ENCODE measurements around the gene TMEM115.
A peak's percentile ranks its signal among the peaks of the same experiment; 100 is the strongest.

The TMEM115 gene

DNA sequence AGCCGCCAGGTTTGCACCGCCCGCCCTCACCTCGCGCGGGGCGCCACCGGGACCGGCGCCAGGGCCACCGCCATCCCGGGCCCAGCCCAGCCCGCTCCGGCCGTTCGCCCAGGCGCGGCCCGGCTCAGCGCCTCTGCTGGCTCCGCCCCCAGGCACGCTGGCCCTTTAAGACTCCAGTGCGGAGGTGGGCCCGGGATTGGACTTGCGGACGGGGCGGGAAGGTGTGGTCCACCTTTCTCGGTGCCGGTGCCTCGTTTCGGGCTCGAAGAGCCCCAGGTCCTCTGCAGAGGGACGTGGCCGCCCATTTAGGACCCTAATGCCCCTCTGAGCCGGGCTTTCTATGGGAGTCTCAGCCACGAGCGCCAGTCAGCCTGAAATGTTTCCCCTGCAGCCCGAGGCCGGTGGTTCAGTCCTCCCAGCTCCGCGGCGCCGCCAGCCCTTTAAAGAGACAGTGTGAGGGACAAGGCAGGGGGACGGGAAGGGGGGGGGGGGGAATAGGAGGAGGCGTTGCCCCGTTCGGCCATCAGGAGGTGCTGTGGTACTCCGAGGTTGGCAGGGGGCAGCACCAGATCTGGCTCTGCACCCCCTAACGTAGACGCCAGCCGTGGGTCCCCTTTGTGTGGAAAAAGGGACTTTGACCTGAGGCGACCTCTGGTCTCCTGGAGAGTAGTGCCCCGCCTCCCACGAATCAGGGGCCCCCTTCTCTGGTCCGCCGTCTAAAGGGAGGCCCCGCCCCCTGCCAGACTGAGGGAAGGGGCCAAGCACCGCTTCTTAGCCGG lies 37.8 kb downstream of the TMEM115 start (continued):
- TF ChIP-seq SP2 (tag by site-specific recombination; IDR thresholded peaks at IDR 0.05) (peak; percentile 57), ZNF843 (tag by site-specific recombination; IDR thresholded peaks at IDR 0.05) (0 out of 2 replicates have a peak, but pooled peaks have one; percentile 28), SP3 (tag by site-specific recombination; IDR thresholded peaks at IDR 0.05) (peak; percentile 86), ZNF692 (tag by site-specific recombination; IDR thresholded peaks at IDR 0.05) (peak; percentile 100), ZNF335 (tag by site-specific recombination; conservative IDR thresholded peaks at IDR 0.05) (peak; percentile 28), EGR2 (tag by site-specific recombination; IDR thresholded peaks at IDR 0.05; ENCODE audit: low read depth) (peak; percentile 65; the same call in 1 of the 2 replicates), ZFHX2 (tag by site-specific recombination; conservative IDR thresholded peaks at IDR 0.05) (peak; percentile 87), KLF16 (tag by site-specific recombination; IDR thresholded peaks at IDR 0.05) (peak; percentile 66; the same call in 1 of the 2 replicates), ZNF324 (tag by site-specific recombination; IDR thresholded peaks at IDR 0.05) (peak; percentile 76; the same call in 1 of the 2 replicates), MZF1 (tag by site-specific recombination; IDR thresholded peaks at IDR 0.05; ENCODE audit: borderline replicate concordance) (no peak), ZBTB26 (tag by site-specific recombination; optimal IDR thresholded peaks at IDR 0.05) (peak; percentile 40), ZNF830 (tag by site-specific recombination; IDR thresholded peaks at IDR 0.05; ENCODE audit: low read depth) (no peak), ZNF76 (tag by site-specific recombination; IDR thresholded peaks at IDR 0.05; ENCODE audit: borderline replicate concordance, low read depth) (peak; percentile 83; the same call in 1 of the 2 replicates), ZNF561 (tag by site-specific recombination; IDR thresholded peaks at IDR 0.05; ENCODE audit: borderline replicate concordance) (0 out of 2 replicates have a peak, but pooled peaks have one; percentile 24), ZNF184 (tag by site-specific recombination; IDR thresholded peaks at IDR 0.05) (0 out of 2 replicates have a peak, but pooled peaks have one; percentile 12), ZNF639 (tag by site-specific recombination; IDR thresholded peaks at IDR 0.05) (peak; percentile 68; the same call in 1 of the 2 replicates), ZBTB20 (tag by site-specific recombination; IDR thresholded peaks at IDR 0.05) (peak; percentile 34; the same call in 1 of the 2 replicates), ZXDB (tag by site-specific recombination; IDR thresholded peaks at IDR 0.05) (peak; percentile 50; the same call in 1 of the 2 replicates), ZFP69B (tag by site-specific recombination; IDR thresholded peaks at IDR 0.05) (peak; percentile 100)
- TF ChIP-seq, protein P1, sequence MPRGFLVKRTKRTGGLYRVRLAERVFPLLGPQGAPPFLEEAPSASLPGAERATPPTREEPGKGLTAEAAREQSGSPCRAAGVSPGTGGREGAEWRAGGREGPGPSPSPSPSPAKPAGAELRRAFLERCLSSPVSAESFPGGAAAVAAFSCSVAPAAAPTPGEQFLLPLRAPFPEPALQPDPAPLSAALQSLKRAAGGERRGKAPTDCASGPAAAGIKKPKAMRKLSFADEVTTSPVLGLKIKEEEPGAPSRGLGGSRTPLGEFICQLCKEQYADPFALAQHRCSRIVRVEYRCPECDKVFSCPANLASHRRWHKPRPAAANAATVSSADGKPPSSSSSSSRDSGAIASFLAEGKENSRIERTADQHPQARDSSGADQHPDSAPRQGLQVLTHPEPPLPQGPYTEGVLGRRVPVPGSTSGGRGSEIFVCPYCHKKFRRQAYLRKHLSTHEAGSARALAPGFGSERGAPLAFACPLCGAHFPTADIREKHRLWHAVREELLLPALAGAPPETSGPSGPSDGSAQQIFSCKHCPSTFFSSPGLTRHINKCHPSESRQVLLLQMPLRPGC (tag by site-specific recombination; IDR thresholded peaks at IDR 0.05), result no peak
- TF ChIP-seq, protein P2, sequence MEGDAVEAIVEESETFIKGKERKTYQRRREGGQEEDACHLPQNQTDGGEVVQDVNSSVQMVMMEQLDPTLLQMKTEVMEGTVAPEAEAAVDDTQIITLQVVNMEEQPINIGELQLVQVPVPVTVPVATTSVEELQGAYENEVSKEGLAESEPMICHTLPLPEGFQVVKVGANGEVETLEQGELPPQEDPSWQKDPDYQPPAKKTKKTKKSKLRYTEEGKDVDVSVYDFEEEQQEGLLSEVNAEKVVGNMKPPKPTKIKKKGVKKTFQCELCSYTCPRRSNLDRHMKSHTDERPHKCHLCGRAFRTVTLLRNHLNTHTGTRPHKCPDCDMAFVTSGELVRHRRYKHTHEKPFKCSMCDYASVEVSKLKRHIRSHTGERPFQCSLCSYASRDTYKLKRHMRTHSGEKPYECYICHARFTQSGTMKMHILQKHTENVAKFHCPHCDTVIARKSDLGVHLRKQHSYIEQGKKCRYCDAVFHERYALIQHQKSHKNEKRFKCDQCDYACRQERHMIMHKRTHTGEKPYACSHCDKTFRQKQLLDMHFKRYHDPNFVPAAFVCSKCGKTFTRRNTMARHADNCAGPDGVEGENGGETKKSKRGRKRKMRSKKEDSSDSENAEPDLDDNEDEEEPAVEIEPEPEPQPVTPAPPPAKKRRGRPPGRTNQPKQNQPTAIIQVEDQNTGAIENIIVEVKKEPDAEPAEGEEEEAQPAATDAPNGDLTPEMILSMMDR (tag by site-specific recombination; IDR thresholded peaks at IDR 0.05), result peak; percentile 65
- TF ChIP-seq, protein P3, sequence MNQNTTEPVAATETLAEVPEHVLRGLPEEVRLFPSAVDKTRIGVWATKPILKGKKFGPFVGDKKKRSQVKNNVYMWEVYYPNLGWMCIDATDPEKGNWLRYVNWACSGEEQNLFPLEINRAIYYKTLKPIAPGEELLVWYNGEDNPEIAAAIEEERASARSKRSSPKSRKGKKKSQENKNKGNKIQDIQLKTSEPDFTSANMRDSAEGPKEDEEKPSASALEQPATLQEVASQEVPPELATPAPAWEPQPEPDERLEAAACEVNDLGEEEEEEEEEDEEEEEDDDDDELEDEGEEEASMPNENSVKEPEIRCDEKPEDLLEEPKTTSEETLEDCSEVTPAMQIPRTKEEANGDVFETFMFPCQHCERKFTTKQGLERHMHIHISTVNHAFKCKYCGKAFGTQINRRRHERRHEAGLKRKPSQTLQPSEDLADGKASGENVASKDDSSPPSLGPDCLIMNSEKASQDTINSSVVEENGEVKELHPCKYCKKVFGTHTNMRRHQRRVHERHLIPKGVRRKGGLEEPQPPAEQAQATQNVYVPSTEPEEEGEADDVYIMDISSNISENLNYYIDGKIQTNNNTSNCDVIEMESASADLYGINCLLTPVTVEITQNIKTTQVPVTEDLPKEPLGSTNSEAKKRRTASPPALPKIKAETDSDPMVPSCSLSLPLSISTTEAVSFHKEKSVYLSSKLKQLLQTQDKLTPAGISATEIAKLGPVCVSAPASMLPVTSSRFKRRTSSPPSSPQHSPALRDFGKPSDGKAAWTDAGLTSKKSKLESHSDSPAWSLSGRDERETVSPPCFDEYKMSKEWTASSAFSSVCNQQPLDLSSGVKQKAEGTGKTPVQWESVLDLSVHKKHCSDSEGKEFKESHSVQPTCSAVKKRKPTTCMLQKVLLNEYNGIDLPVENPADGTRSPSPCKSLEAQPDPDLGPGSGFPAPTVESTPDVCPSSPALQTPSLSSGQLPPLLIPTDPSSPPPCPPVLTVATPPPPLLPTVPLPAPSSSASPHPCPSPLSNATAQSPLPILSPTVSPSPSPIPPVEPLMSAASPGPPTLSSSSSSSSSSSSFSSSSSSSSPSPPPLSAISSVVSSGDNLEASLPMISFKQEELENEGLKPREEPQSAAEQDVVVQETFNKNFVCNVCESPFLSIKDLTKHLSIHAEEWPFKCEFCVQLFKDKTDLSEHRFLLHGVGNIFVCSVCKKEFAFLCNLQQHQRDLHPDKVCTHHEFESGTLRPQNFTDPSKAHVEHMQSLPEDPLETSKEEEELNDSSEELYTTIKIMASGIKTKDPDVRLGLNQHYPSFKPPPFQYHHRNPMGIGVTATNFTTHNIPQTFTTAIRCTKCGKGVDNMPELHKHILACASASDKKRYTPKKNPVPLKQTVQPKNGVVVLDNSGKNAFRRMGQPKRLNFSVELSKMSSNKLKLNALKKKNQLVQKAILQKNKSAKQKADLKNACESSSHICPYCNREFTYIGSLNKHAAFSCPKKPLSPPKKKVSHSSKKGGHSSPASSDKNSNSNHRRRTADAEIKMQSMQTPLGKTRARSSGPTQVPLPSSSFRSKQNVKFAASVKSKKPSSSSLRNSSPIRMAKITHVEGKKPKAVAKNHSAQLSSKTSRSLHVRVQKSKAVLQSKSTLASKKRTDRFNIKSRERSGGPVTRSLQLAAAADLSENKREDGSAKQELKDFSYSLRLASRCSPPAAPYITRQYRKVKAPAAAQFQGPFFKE (tag by site-specific recombination; IDR thresholded peaks at IDR 0.05; ENCODE audit: borderline replicate concordance), result no peak
- TF ChIP-seq, protein P4, sequence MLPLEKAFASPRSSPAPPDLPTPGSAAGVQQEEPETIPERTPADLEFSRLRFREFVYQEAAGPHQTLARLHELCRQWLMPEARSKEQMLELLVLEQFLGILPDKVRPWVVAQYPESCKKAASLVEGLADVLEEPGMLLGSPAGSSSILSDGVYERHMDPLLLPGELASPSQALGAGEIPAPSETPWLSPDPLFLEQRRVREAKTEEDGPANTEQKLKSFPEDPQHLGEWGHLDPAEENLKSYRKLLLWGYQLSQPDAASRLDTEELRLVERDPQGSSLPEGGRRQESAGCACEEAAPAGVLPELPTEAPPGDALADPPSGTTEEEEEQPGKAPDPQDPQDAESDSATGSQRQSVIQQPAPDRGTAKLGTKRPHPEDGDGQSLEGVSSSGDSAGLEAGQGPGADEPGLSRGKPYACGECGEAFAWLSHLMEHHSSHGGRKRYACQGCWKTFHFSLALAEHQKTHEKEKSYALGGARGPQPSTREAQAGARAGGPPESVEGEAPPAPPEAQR (tag by site-specific recombination; IDR thresholded peaks at IDR 0.05), result no peak

Data from HEK293 (cell line).